ENCODE measurements around the gene UBE2D4. TPM values are rescaled to one million over a fixed set of nuclear protein-coding genes. Genes with fewer than 3 reads are reported as not detected.
"Not testable (repeated sequence)": the region's sequence is repeated elsewhere in the genome, so short reads cannot be mapped to it uniquely, and the experiment has no call there.

Gene UBE2D4
- 9.2 TPM for total RNA-seq

DNA sequence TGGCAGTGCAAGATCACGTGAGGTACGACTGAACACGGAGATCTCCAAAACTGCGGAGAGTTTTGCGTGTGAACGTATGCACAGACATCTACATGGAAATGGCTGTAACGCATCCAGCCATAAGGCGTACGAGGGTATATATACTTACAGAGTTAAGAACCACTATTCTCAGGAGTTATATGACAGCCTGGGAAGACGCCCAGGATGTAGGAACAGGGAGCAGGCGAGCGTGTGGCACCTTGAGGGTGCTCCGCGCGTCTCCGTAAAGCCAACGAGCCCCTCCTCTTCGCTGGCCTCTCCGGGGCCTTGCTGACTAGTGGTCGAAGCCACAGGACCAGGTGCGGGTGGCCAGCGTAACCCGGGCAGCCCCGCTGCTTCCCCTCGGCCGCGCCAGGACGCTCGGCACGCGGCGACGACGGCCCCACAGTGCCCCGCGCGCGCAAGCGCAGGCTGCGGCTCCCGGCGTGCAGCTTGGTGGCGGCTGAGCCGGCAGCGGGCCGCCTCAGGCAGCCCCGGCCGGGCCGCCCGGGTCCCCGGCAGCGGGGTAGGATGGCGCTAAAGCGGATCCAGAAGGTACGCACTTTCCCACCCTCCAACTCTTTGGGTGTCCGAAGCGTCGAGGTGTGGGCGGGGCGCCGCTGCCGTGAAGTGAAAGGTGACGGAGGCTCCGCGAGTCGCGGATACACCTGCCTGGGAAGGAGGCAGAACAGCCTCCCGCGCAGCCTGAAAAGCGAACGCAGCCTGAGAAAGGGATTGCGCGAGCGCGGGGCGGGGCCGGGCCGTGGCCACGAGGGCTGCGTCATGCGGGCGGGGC lies at the start of gene UBE2D4:
Gene UBE2D4 (plus strand): TSS at position 453 of the 814 bp plus-strand sequence. CDS start 97 bp downstream, at position 550.
- peak; percentile 97 for ATAC-seq

DNA sequence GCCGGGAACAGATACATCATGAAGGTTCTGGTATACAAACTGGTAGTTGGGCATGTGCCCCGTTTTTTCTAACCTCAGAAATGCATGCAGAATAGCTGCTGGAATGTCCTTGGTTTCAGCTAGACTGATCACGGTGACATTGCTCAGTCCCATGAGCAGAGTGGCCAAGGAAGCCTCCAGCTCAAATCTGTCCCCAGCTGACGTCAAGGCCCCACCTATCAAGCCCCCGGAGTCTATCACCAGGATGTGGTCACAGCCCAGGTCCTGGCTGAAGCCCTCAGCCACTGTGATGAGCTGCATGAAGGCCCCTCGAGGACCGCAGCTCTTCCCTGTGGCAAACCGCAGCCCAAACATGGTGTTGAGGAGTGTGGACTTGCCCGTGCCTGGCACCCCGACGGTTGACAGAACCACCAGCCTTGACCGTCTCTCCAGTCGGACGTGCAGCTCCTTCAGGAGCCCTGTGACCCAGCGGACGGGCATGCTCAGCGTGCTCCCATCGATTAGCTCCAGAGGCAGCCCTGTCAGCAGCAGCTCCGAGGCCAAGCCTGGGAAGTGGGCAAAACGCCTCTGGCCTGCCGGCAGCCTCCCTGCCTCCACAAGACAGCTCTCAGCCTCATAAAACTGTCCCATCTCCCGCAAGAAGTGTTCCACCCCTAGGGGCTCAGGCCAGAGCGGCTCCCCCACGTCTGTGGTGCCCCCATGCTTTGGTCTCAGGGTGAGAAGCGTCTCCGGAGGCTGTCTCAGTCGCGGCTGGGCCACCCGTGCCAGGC lies 49.1 kb upstream of the UBE2D4 start:
- ATAC-seq, result no peak

DNA sequence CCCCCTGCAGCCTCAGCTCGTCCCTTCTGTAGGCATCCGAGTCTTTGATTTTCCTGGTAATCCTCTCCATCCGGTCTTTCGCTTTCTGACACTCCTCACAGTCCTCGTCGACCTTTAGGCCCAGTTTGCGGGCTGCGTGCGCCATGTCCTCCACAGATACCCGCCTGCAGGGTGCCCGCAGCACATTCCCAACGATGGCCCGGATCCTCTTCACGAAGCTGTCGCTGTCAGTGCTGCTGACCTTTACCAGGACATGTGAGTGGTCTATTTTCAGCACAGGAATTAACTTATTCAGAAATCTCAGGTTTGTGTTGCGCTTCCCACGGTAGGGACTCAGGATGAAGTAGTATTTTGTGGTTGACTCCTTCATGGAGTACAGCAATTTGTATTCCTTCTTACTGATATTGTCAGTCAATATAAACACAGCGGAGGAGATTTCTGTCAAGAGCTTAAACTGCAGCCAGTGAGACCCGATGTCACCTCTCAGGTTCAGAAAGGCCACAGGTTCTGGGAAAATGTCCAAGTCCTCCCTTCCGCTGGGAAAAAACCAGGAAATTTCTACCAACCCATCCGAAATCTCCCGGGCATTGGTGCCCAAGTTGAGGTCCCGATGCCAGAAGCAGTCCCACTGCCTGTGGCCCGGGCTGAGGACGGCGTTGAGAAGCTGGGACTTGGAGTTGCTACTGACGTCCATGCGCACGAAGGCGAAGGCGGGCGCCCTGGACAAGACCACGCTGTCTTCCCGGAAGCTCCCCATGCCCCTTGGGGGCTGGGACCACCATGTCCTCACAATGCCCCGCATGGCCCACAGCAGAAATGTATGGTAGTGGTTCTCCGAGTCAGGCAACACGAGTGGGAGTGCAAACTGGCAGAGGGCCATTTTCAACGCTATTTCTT lies 48.0 kb upstream of the UBE2D4 start:
- ATAC-seq, result no peak

DNA sequence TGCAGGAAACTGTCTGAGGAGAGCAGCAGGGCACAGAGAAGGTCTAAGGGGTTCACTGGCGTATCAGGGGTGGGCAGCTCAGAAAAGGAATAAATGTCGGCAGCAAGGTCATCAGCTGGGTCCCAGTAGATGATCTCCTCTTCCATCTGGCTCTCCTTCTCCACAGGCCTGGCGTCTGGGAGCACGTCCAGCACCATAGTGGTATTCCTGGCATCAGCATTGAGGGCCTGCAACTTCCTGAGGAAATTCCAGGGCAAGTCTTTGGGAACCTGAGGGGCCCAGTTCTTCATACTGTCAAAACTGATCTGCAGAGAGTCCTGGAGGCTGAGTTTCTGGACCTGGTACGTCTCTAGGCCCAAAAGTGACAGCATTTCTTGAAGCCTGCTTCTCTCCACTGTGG lies 47.4 kb upstream of the UBE2D4 start:
- no peak for ATAC-seq

DNA sequence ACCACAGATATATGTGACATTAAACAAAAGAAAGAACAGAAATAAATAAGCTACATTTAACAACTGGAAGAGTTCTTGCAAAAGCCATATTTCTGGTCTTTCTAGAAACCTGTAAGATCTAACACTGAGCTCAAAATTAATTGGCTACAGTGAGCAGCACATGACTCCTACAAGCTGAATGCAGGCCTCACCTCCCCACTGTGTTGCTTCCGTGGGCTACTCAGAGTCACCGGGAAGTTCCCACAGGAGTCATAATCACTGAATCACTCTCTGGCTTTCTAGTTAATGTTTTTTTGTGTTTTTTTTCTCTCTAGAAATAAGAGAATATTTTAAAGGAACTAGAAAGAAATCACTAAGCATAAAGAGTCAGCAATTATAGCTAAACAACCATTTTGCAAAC lies 46.8 kb upstream of the UBE2D4 start:
- peak; percentile 69 for ATAC-seq

DNA sequence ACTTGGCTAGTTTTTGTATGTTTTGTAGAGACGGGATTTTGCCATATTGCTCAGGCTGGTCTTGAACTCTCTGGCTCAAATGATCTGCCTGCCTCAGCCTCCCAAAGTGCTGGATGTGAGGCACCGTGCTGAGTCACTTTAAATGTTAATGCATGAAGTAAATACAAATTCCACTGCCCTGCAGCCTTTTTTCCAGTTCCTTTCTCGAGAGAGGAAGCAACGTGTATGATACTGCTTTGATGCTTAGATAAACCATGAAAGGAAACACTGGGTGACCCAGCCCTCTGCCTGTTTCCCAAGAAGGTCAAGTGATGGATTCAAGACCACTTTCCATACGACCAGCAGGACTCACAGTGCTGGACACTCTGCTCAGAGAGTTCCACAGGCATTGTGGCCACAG lies 45.6 kb upstream of the UBE2D4 start:
- no peak for ATAC-seq

DNA sequence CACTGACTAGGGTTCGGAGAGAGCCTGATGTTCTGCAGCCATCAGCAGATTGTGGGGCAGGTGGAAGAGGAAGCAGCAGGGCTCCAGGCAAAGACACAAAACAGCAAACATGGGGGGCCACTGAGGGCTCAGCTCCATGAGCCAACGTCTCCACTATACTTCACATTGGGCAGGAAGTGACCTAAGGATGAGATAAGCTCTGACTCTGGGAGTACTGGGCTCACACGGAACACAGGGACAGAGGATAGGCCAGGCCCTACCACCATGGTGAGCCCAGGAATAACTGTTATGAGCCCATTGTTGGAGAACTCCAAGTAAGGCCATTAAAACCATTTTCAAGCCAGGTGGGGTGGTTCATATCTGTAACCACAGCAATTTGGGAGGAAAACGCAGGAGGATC lies 42.0 kb upstream of the UBE2D4 start:
- no peak for ATAC-seq

DNA sequence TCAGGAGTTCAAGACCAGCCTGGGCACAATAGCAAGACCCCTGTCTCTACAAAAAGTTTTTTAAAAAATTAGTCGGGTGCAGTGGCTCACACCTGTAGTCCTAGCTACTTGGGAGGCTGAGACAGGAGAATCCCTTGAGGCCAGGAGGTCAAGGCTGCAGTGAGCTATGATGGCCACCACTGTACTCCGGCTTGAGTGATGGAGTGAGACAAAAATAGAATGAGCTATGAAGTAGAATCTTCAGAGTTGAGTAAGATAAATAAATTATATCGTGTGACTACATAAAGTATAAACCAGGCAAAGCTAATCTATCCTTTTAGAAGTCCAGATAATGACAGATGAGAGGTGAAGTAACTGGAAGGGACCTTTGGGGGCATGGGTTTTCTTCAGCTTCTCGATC lies 41.6 kb upstream of the UBE2D4 start:
- ATAC-seq, result no peak

DNA sequence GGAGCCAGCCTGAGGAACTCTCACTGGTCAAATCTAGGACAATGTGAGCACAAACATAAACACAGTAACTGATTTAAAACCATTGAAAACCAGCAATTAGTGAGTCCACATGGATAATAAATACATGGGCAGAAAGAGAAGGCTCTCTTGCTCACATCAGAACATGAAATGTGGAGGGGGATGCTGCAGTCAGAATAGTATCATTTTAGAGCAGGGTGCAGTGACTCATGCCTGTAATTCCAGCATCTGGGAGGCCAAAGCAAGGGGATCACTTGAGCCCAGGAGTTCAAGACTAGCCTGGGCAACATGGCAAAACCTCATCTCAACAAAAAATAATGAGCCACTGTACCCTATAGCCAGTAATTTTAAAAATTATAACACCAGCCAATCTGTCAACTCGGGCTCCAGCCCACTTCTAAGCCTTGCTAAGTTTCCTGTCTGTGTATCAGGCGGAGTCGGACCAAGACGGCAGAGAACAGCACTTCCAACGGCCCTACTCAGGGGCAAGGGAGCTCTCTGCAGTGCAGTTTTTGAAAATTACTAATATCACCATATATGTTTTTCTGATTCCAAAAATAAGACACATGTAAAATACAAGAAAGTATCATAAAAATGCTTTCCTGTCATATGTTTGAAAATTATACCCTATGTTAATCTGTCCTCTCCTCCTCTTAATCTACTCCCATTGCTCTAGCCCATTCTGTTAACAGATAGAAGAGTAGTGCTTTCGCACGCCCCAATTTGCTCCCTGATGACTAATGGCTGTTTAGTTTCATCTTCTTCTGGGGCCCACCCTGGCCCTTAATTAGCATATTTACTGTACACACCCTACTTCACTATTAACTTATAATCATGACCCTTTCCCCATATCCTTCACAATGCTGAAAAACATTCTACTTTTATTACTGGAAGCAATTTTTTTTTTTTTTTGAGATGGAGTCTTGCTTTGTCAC lies 37.0 kb upstream of the UBE2D4 start:
- ATAC-seq, result peak; percentile 32

DNA sequence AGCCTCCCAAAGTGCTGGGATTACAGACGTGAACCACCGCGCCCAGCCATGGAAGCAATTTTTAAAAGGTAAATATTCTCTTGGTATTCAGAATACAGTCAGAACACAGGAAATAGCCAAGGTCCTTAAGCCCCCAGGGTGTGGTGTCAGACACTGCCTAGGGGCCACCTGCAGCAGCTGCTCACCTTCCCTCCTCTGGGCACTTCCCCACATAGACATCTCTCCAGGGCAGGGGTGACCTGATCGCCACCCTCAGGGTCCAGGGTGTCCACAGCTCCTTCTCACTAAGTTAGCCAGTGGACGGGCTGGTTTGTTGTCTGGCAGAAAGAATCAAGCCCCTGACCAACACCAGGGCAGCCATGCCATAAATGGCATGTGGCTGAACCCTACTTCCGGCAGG lies 35.8 kb upstream of the UBE2D4 start:
- peak; percentile 33 for ATAC-seq

DNA sequence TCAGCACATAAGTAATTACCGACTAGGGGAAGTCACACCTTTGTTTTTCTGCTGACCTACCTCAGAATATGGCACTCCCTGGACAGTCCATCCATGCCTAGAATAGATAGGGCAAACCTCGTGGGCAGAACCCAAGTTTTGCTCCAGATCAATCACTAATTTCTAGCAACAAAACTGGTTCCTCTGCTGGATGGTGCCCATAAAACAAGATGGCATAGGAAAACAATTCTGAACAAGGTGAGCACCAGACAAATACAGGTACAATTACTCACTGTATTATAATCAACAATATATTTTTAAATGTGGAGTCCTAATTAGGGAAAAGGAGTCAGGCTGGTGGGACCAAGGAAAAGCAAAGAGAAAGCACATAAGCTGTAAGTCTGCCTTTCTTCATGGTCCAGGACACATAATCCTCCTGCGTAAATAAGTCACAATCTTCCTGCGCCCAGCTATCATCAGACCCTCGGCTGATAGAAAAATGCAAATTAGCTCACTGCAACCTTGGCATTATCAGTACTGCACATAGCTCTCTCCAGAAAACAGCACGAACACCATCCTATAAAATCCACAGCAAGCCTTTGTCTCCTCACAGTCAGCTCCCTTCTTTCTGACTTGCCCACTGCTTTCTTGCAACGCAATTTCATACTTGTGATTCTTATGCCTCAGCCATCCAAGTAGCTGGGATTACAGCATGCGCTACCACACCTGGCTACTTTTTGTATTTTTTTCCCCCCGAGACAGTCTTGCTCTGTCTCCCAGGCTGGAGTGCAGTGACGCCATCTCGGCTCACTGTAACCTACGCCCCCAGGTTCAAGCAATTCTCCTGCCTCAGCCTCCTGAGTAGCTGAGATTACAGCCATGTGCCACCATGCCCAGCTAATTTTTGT lies 34.9 kb upstream of the UBE2D4 start:
- no peak for ATAC-seq

DNA sequence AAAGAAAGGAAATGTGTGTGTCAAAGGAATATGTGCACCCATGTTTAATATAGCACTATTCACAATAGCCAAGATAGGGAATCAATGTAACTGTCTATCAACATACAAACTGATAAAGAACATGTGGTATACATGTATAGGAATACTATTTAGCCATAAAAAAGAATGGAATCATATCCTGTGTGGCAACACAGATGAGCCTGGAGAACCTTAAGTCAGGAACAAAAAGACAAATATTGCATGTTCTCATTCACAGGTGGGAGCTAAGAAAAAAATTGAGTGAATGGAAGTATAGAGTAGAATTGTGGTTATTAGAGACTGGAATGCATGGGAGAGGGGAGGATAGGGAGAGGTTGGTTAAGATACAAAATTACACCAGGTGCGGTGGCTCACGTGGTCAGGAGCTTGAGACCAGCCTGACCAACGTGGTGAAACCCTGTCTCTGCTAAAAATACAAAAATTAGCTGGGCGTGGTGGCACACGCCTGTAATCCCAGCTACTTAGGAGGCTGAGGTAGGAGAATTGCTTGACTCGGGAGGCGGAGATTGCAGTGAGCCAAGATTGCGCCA lies 30.3 kb upstream of the UBE2D4 start:
- ATAC-seq, result no peak

DNA sequence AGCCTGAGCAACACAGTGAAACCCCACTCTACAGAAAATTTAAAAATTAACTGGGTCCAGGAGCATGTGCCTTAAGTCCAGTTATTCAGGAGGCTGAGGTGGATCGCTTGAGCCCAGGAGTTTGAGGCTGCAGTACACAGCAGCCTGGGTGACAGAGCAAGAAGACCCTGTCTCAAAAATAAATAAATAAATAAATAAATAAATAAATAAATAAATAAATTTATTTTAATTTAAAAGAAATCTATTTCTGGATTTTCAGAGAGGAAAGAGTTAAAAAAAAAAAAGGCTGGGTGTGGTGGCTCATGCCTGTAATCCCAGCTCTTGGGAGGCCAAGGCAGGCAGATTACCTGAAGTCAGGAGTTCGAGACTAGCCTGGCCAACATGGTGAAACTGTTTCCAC lies 27.7 kb upstream of the UBE2D4 start:
- ATAC-seq, result not testable (repeated sequence)

DNA sequence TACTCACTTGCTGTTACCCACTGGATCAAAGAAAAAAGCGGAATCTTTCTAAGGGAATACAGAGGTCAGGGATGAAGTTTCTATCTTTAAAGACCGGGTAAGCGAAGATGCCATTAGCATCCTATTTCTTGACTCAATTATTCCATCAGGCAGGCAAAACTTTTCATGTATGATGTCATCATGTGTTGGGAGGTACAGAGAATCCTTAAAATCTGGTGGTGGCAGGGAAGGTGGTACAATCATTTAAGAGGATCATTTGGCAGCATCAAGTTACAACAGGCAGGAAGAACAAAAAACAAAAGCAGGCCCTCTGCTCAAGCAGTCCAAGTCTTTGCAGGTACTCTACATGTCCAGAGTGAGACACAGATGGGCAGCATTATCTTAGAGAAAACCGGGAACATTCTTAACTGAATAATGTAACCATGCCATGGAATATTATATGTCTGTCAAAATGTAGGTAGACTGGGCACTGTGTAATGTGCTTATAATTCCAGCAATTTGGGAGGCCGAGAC lies 23.6 kb upstream of the UBE2D4 start:
- ATAC-seq, result no peak

DNA sequence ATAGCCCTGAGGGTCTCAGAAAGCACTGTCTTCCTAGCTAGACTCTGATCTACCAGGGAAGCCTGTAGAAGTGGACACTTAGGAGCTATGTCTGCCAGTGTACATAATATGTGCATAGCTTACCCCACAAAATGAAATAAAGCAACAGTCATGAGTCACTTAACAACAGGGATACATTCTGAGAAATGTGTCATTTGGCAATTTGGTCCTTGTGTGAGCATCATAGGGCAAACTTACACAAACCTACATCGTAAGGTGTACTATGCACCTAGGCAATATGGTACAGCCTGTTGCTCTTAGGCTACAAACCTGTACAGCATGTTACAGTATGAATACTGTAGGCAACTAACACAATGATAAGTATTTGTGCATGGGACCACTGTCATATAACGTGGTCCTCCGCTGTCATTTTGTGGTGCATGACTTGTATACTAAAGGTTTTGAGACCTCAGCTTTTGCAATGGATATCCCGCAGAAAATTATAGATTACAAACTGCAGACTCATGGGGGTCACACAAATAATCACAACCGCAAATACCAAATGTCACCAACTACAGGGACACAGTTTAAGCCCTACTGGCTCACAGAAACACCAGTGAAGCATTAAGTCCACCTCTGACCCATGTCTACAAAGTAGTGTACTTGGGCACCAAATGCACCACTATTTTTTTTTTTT lies 21.6 kb upstream of the UBE2D4 start:
- ATAC-seq, result peak; percentile 60

DNA sequence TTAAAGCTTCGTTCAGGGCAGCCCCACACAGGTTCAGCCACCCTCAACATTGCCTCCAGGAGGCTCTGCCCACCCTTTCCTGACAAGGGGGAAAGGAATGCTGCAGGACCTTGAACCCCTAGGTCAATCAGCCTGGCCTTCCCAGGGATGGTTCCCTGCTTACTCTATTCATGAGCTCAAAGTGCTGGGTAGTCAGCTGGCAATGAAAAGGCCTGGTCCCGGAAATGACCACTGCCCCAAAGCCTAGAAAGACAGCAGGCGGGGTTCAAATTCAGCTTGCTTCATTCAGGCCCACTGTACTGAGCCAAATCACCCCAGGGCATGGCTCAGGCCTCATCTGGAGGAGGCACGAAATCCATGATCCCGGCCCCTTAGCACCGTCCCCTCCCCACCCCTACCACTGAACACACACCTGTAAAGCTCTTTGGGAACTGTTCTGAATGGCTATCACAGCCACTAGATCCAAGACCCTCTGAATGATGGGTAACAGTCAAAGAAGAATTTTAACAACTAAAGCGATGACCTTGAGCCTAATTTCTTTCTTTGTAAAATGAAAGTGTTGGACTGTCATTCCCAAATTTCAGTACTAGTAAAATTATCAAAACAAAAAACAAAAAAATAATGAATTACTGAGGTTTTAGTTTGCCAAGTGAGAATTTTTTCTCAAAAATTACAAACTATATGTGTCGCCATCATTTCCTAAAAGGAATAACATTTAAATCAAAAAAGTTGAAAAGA lies 20.9 kb upstream of the UBE2D4 start:
- ATAC-seq, result peak; percentile 80

DNA sequence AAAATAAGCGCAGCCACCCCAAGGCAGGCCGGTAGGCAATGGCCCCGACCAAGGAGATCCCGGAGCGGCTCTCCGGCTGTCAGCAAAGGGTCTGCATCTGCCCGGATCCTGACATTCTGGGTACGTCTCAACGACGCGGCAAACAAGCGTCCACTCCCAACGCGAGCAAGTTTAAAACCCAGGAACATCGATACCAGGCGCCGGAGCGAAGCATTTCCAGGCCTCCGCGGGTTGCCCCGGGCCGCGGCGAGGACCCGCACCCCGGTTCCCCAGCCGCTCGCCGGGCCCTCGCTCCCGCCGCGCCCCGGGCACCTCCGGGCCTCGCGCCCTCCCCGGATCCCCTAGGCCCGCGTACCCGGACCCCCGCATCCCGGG lies 20.3 kb upstream of the UBE2D4 start:
- ATAC-seq, result peak; percentile 11

DNA sequence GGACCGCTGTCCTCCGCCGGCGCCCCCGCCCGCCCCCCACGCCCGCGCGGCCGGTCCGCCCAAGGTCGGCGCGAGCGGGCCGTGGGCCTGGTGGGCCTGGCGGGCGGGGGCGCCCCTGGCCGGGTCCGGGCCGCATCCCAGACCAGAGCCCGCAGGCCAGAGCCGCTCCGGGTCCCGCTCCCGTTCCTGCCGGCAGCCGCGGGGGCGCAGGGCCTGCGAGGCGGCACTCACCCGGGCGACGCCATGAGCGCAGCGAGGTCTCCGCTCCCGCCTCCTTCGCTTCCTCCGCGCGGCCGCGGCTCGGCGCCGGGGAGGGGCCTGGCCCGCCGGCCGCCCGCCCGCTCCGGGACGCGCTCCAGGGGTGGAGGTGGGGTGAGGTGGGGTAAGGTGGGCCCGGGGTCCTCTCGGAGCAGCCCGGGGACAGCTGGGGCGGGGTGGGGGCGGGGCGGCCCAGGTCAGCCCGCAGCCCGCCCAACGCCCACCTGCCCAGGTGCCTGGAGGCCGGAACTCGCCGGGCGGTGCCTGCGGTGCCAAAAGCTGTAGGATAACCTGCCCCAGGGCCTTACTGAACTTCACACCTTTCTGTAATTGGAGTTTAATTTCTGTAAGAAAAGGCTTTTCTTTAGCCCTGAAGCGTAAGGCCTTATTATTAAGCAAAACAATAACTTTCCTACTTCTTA lies 19.8 kb upstream of the UBE2D4 start, which contains the start of gene URGCP:
Gene URGCP (minus strand): TSS at position 266 of the 680 bp plus-strand sequence. CDS start 21 bp downstream, at position 245.
- peak; percentile 65 for ATAC-seq

All from esophagus mucosa (tissue), 1 donor.